ENCODE results near the gene GLT1D1.
"Not testable (repeated sequence)": the region's sequence is repeated elsewhere in the genome, so short reads cannot be mapped to it uniquely, and the experiment has no call there.

Gene GLT1D1

GRCh38 chr12:128852885-128853599 is at the start of gene GLT1D1:
GLT1D1 (plus strand) TSS chr12:128853478; CDS start chr12:128853582, 104 bp downstream.
- DNase-seq (ENCODE audit: low read depth): no peak

- DNase-seq (ENCODE audit: low read depth): no peak
These were observed 49.5 kb upstream of the GLT1D1 start for GRCh38 chr12:128803788-128804187.

GRCh38 chr12:128804762-128805161 is 48.5 kb upstream of the GLT1D1 start:
- no peak for DNase-seq (ENCODE audit: low read depth)

GRCh38 chr12:128805406-128805805 is 47.9 kb upstream of the GLT1D1 start:
- not testable (repeated sequence) for DNase-seq (ENCODE audit: low read depth)

GRCh38 chr12:128806573-128806972 is 46.7 kb upstream of the GLT1D1 start:
- no peak for DNase-seq (ENCODE audit: low read depth)

GRCh38 chr12:128807161-128807724 is 46.0 kb upstream of the GLT1D1 start:
- DNase-seq (ENCODE audit: low read depth): no peak

GRCh38 chr12:128808651-128809050 is 44.6 kb upstream of the GLT1D1 start:
- no peak for DNase-seq (ENCODE audit: low read depth)

- DNase-seq (ENCODE audit: low read depth): no peak
These were observed 42.8 kb upstream of the GLT1D1 start for GRCh38 chr12:128810182-128811127.

- no peak for DNase-seq (ENCODE audit: low read depth)
These were observed 41.5 kb upstream of the GLT1D1 start for GRCh38 chr12:128811806-128812205.

GRCh38 chr12:128813392-128813791 is 39.9 kb upstream of the GLT1D1 start:
- no peak for DNase-seq (ENCODE audit: low read depth)

GRCh38 chr12:128813883-128814282 is 39.4 kb upstream of the GLT1D1 start:
- DNase-seq (ENCODE audit: low read depth): no peak

- no peak for DNase-seq (ENCODE audit: low read depth)
These were observed 38.6 kb upstream of the GLT1D1 start for GRCh38 chr12:128814411-128815261.

GRCh38 chr12:128815779-128816642 is 37.3 kb upstream of the GLT1D1 start:
- no peak for DNase-seq (ENCODE audit: low read depth)

- DNase-seq (ENCODE audit: low read depth): no peak
These were observed 36.7 kb upstream of the GLT1D1 start for GRCh38 chr12:128816643-128816920.

GRCh38 chr12:128817111-128818015 is 35.9 kb upstream of the GLT1D1 start:
- no peak for DNase-seq (ENCODE audit: low read depth)

GRCh38 chr12:128818065-128819022 is 34.9 kb upstream of the GLT1D1 start:
- no peak for DNase-seq (ENCODE audit: low read depth)

GRCh38 chr12:128819293-128820144 is 33.8 kb upstream of the GLT1D1 start:
- no peak for DNase-seq (ENCODE audit: low read depth)

GRCh38 chr12:128820253-128820652 is 33.0 kb upstream of the GLT1D1 start:
- DNase-seq (ENCODE audit: low read depth): no peak

Measured in activated T-cell treated with anti-CD3 and anti-CD28 coated beads for 1 hour (primary cell).